Measurements from ENCODE around the gene ITPKB.
"Not testable (repeated sequence)": the region's sequence is repeated elsewhere in the genome, so short reads cannot be mapped to it uniquely, and the experiment has no call there.

Gene ITPKB

GRCh38 chr1:226725897-226726267 lies 13.2 kb downstream of the ITPKB start:
- TF ChIP-seq, protein P1, sequence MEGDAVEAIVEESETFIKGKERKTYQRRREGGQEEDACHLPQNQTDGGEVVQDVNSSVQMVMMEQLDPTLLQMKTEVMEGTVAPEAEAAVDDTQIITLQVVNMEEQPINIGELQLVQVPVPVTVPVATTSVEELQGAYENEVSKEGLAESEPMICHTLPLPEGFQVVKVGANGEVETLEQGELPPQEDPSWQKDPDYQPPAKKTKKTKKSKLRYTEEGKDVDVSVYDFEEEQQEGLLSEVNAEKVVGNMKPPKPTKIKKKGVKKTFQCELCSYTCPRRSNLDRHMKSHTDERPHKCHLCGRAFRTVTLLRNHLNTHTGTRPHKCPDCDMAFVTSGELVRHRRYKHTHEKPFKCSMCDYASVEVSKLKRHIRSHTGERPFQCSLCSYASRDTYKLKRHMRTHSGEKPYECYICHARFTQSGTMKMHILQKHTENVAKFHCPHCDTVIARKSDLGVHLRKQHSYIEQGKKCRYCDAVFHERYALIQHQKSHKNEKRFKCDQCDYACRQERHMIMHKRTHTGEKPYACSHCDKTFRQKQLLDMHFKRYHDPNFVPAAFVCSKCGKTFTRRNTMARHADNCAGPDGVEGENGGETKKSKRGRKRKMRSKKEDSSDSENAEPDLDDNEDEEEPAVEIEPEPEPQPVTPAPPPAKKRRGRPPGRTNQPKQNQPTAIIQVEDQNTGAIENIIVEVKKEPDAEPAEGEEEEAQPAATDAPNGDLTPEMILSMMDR (IDR thresholded peaks at IDR 0.05; ENCODE audit: borderline replicate concordance, control extremely low read depth, extremely low read depth, insufficient read depth, missing control alignments): no peak
- no peak for DNase-seq (ENCODE audit: low spot score)
- in situ Hi-C loops (cut with MboI; ENCODE audit: low sequenced_read_pairs, unreplicated experiment): no loop called here

DNA sequence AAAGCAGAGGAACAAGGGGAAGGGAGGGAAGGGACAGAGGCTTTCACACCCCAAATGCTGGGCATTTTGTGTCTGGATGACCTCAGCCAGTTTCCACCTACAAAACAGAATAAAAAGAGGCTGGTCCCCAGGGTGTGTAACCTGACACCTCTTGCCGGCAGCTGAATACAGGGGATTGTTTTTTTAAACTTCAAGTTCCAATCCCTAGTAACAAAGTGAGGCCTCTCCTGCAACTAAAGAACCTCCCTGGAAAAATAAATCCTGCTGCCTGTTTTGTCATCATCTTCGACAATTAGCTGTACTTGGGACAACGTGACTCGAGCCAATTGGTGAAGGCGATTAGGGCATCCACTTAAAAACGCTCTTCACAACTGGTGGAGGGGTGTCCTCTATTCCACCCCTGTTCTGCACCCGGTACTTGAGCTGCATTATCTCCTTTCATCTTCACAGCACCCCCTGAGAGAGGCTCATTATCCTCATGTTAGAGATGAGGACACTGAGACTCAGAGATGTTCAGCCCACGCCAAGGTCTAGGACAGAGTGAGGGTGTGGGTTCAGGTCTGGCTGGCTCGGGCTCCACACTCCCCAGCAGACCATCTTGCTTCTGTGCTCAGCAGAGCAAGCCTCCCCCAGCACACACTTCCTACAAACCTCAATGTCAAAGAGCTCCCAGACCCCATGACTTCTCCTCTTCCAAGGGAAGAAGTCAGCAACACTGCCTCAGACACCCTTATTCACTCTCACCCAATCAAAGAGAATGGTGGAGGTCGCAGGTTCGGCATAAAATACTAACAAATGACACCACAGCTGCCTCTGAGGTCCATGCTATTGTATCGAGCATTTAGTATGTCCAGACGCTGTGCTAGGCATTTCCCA lies 15.2 kb downstream of the ITPKB start:
- in situ Hi-C loops (cut with MboI; ENCODE audit: low sequenced_read_pairs, unreplicated experiment): no loop called here
- TF ChIP-seq, protein P1 (IDR thresholded peaks at IDR 0.05; ENCODE audit: borderline replicate concordance, control extremely low read depth, extremely low read depth, insufficient read depth, missing control alignments): no peak
- DNase-seq (ENCODE audit: low spot score): no peak

DNA sequence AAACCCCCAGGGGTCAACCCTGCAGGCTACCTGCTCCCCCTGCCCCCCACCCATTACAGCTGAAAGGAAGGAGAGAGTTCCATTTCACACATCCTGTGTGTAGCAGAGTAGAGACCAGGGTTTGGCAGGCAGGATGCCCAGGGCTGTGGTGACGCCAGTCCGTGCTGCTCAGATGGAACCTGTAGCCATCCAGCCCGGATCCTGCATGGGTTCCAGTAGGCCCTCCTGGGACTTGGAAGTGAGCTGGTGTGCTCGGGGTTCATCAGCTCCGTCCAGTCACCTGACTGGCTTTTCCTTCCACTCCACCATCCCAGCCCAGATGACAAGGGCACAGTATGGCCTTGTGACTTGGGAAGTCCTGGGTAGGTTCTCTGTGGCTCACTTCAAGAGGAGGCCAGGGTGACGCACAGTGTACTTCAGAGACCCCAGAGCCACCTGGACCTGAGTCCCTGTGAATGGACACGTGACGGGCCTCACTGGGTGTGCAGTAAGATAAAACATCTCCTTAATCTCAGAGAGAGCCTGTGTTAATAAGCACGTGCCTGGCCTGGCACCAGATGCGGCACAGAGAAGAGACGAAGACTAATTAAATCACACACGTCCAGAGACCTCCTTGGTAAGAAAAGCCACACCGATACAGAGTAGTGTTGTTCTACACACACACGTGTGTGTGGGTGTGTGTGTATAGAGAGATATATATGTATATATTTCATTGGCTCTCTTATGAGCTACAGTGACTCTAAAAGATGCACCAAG lies 16.0 kb downstream of the ITPKB start:
- DNase-seq (ENCODE audit: low spot score): no peak
- in situ Hi-C loops (cut with MboI; ENCODE audit: low sequenced_read_pairs, unreplicated experiment): no loop called here

DNA sequence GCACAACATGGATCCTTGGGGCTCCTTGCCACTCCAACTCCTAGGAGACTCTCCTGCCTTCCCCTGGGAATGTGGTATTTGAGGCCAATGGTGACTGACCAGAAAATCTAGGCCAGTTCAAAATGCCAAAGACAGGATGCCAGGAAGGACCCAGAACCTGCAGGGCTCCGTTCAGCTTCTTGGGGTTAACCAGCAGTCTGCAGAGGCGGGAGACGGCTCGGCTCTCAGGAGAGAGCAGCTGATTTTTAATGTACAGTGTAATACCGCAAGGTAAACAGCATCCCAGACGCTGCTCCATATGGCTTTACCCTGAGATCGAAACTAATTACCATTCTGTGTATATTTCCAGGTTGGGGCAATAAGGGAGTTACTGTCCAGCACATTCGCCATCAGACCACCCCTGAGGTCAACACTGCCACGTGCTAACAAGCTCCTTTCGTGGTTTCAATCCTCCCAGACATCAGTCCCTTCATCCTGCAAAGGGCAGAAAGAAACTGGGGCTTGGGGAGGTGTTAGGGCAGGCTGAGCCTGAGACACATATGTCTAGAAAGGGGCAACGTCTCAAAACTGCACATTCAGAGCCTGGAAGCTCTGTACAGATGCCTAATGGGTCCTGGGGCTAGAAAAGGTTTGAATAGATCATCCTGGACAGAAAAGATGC lies 16.7 kb downstream of the ITPKB start:
- TF ChIP-seq, protein P1 (IDR thresholded peaks at IDR 0.05; ENCODE audit: borderline replicate concordance, control extremely low read depth, extremely low read depth, insufficient read depth, missing control alignments): no peak
- no peak for DNase-seq (ENCODE audit: low spot score)
- in situ Hi-C loops (cut with MboI; ENCODE audit: low sequenced_read_pairs, unreplicated experiment): no loop called here

More for the DNA sequence above, 16.0 kb downstream of the ITPKB start:
- TF ChIP-seq, protein P1 (IDR thresholded peaks at IDR 0.05; ENCODE audit: borderline replicate concordance, control extremely low read depth, extremely low read depth, insufficient read depth, missing control alignments): no peak

GRCh38 chr1:226720574-226720973 lies 18.5 kb downstream of the ITPKB start:
- DNase-seq (ENCODE audit: low spot score); in situ Hi-C loops (cut with MboI; ENCODE audit: low sequenced_read_pairs, unreplicated experiment): not testable (repeated sequence)

GRCh38 chr1:226719596-226720387 lies 19.3 kb downstream of the ITPKB start:
- DNase-seq (ENCODE audit: low spot score): no peak
- in situ Hi-C loops (cut with MboI; ENCODE audit: low sequenced_read_pairs, unreplicated experiment): no loop called here
- TF ChIP-seq, protein P1 (IDR thresholded peaks at IDR 0.05; ENCODE audit: borderline replicate concordance, control extremely low read depth, extremely low read depth, insufficient read depth, missing control alignments): no peak
